SK-N-SH (cell line): ENCODE measurements around the gene SCARB2. TPM values are rescaled to one million over a fixed set of nuclear protein-coding genes. Genes with fewer than 3 reads are reported as not detected.

Experiments
- CTCF ChIA-PET: fragments of 300-600, 350-600 bp; formaldehyde crosslinking; extraction: SDS; loops from one replicate; lab custom pipeline; 2021; lab: Yijun Ruan, JAX
- POLR2A ChIA-PET: fragments of 350-600 bp; sonication (Branson Sonifier 250); formaldehyde crosslinking; extraction: SDS; loops from one replicate; lab custom pipeline; 2020; ENCODE audit warnings: antibody characterized with exemption, inconsistent platforms; lab: Yijun Ruan, JAX
- DNase-seq: peaks from one replicate; pipeline ENCODE4 v3.0.0; 2012
- H2AFZ ChIP-seq: fragments of 200-600 bp; sonication (generic); 2 replicates; pipeline ENCODE4 v1.8.1; 2016; ENCODE audit warnings: antibody characterized with exemption, mild to moderate bottlenecking, low read depth
- H3F3A ChIP-seq: fragments of 200-600 bp; sonication (generic); replicated peaks from 2 replicates; pipeline ENCODE3; 2016; ENCODE audit warnings: antibody characterized with exemption, mild to moderate bottlenecking; ENCODE audit not compliant: insufficient read depth
- H3K27ac ChIP-seq, 2 experiments: fragments of 200-500 bp in 1 of 2; fragments of 200-600 bp in 1 of 2; sonication (Bioruptor generic) in 1 of 2; sonication (generic), shearing (Covaris generic) in 1 of 2; 2 replicates each; pipeline versions ENCODE4 v1.5.1 to v1.6.1; 2014 to 2016; ENCODE audit warnings: low read depth in 2 of 2, inconsistent platforms in 1 of 2, low read length in 1 of 2, mild to moderate bottlenecking in 1 of 2, mixed read lengths in 1 of 2
- H3K27me3 ChIP-seq: fragments of 200-600 bp; sonication (generic), shearing (Covaris generic); 2 replicates; pipeline ENCODE4 v1.6.1; 2016; ENCODE audit warnings: mixed run types; ENCODE audit not compliant: insufficient read depth
- H3K36me3 ChIP-seq, 2 experiments: fragments of 200-500 bp in 1 of 2; fragments of 200-600 bp in 1 of 2; sonication (Bioruptor generic) in 1 of 2; sonication (generic) in 1 of 2; replicated peaks in 1 of 2; 2 replicates each; pipeline versions ENCODE3 to v1.5.1; 2014 to 2016; ENCODE audit warnings: low read length in 1 of 2, mild to moderate bottlenecking in 1 of 2; ENCODE audit not compliant: insufficient read depth in 2 of 2, control insufficient read depth in 1 of 2
- H3K4me1 ChIP-seq, 2 experiments: fragments of 200-500 bp in 1 of 2; fragments of 200-600 bp in 1 of 2; sonication (Bioruptor generic) in 1 of 2; sonication (generic), shearing (Covaris generic) in 1 of 2; 2 replicates each; pipeline versions ENCODE4 v1.5.1 to v1.6.1; 2014 to 2016; ENCODE audit warnings: low read depth in 1 of 2, low read length in 1 of 2, mixed run types in 1 of 2; ENCODE audit not compliant: insufficient read depth in 2 of 2, control insufficient read depth in 1 of 2
- H3K4me2 ChIP-seq: fragments of 200-600 bp; sonication (generic), shearing (Covaris generic); 2 replicates; pipeline ENCODE4 v1.6.1; 2017; ENCODE audit warnings: mixed run types
- H3K4me3 ChIP-seq, 2 experiments: fragments of 200-500 bp in 1 of 2; fragments of 200-600 bp in 1 of 2; sonication (Bioruptor generic) in 1 of 2; sonication (generic), shearing (Covaris generic) in 1 of 2; 2 replicates each; pipeline versions ENCODE4 v1.5.1 to v1.8.1; 2014 to 2016; ENCODE audit warnings: low read depth in 2 of 2, inconsistent platforms in 1 of 2, low read length in 1 of 2, mild to moderate bottlenecking in 1 of 2, mixed read lengths in 1 of 2, moderate library complexity in 1 of 2
- H3K79me2 ChIP-seq: fragments of 200-600 bp; sonication (generic); 2 replicates; pipeline ENCODE4 v1.8.1; 2017; ENCODE audit warnings: mild to moderate bottlenecking; ENCODE audit not compliant: insufficient read depth
- H3K9ac ChIP-seq: fragments of 200-600 bp; sonication (generic); 2 replicates; pipeline ENCODE4 v1.6.1; 2017; ENCODE audit warnings: mixed run types
- H3K9me2 ChIP-seq: fragments of 200-600 bp; sonication (generic); 2 replicates; pipeline ENCODE4 v1.6.1; 2017; ENCODE audit warnings: mixed run types
- H3K9me3 ChIP-seq: fragments of 200-600 bp; sonication (generic); 2 replicates; pipeline ENCODE4 v1.6.1; 2017; ENCODE audit warnings: mixed run types, mild to moderate bottlenecking, moderate library complexity
- H4K20me1 ChIP-seq: fragments of 200-600 bp; sonication (generic); 2 replicates; pipeline ENCODE4 v1.6.1; 2017; ENCODE audit warnings: mild to moderate bottlenecking, mixed run types; ENCODE audit not compliant: insufficient read depth
- CTCF ChIP-seq: fragments of 200-600 bp; sonication (generic); IDR thresholded peaks from 2 replicates; pipeline ENCODE4 v1.6.1; 2017; ENCODE audit warnings: antibody characterized with exemption, mild to moderate bottlenecking, moderate library complexity
- ELF1 ChIP-seq: IDR thresholded peaks from 2 replicates; pipeline ENCODE4 v1.4.0; 2012
- EP300 ChIP-seq, 2 experiments: IDR thresholded peaks; 2 replicates each; pipeline versions ENCODE4 v1.4.0 to v1.6.1; 2012; ENCODE audit warnings: borderline replicate concordance in 1 of 2, low read depth in 1 of 2, low read length in 1 of 2
- FOSL2 ChIP-seq: IDR thresholded peaks from 2 replicates; pipeline ENCODE4 v1.4.0; 2012; ENCODE audit warnings: low read depth, mild to moderate bottlenecking, moderate library complexity, borderline replicate concordance
- FOXJ3 ChIP-seq: sonication (generic); formaldehyde crosslinking; IDR thresholded peaks from 2 replicates; pipeline ENCODE4 v1.5.1; 2020; ENCODE audit warnings: mild to moderate bottlenecking, missing genetic modification reagents
- FOXM1 ChIP-seq: IDR thresholded peaks from 2 replicates; pipeline ENCODE4 v1.4.0; 2012; ENCODE audit warnings: low read depth, mild to moderate bottlenecking
- IRF3 ChIP-seq: fragments of 150-350 bp; IDR thresholded peaks from 2 replicates; pipeline ENCODE4 v1.6.1; 2016; ENCODE audit warnings: mild to moderate bottlenecking, low read depth, low read length
- MAX ChIP-seq: IDR thresholded peaks from 2 replicates; pipeline ENCODE4 v1.4.0; 2012; ENCODE audit warnings: low read depth
- MEF2A ChIP-seq: IDR thresholded peaks from 2 replicates; pipeline ENCODE4 v1.4.0; 2012; ENCODE audit warnings: low read depth, borderline replicate concordance
- MXI1 ChIP-seq: IDR thresholded peaks from 2 replicates; pipeline ENCODE4 v1.6.1; 2012; ENCODE audit warnings: mild to moderate bottlenecking, low read depth, low read length, improper control_type of control experiment
- NRF1 ChIP-seq: IDR thresholded peaks from 2 replicates; pipeline ENCODE4 v1.6.1; 2012; ENCODE audit warnings: low read depth, mild to moderate bottlenecking, low read length
- RAD21 ChIP-seq: IDR thresholded peaks from 2 replicates; pipeline ENCODE4 v1.6.1; 2012; ENCODE audit warnings: mild to moderate bottlenecking, low read length
- RCOR1 ChIP-seq: fragments of 150-350 bp; IDR thresholded peaks from 2 replicates; pipeline ENCODE4 v1.6.1; 2017; ENCODE audit warnings: antibody characterized with exemption, low read length
- RXRA ChIP-seq: IDR thresholded peaks from 2 replicates; pipeline ENCODE4 v1.4.0; 2012; ENCODE audit warnings: low read depth, mild to moderate bottlenecking, borderline replicate concordance
- SIN3A ChIP-seq: IDR thresholded peaks from 2 replicates; pipeline ENCODE4 v1.6.1; 2012; ENCODE audit warnings: low read depth, mild to moderate bottlenecking, low read length, moderate library complexity, borderline replicate concordance
- TEAD4 ChIP-seq: IDR thresholded peaks from 2 replicates; pipeline ENCODE4 v1.4.0; 2012; ENCODE audit warnings: mild to moderate bottlenecking, borderline replicate concordance; ENCODE audit not compliant: insufficient read depth
- USF2 ChIP-seq: fragments of 150-350 bp; IDR thresholded peaks from 2 replicates; pipeline ENCODE4 v1.6.1; 2017; ENCODE audit warnings: antibody characterized with exemption, low read length, low read depth, borderline replicate concordance
- YY1 ChIP-seq: IDR thresholded peaks from 2 replicates; pipeline ENCODE4 v1.4.0; 2012; ENCODE audit warnings: low read depth, mild to moderate bottlenecking
- polyA plus RNA-seq, 3 experiments: library from polyadenylated mRNA; depleted of rRNA; stranded (reverse); fragments of >200 nt; gene quantifications; 2 replicates each; pipeline ENCODE4 v1.2.3, GENCODE V29; 2012
- TF ChIP-seq, protein P1 (sequence below): IDR thresholded peaks from 2 replicates; pipeline ENCODE4 v1.6.1; 2012; ENCODE audit warnings: mild to moderate bottlenecking, low read depth, low read length, moderate library complexity

Gene SCARB2
- polyA plus RNA-seq, 1 of the 3 experiments (the other 2 are of a cell fraction), result 82.6 TPM

- Histone ChIP-seq H3K9me2 (no peaks in the 10 kb centered on the region), H3K27ac (no peak overlapping the region), H3K4me1 (peaks cover 0 to 4% of the 10 kb centered on the region in 2 experiments; a peak in 1 of 4 replicates), H4K20me1 (no peaks in the 10 kb centered on the region), H3F3A (no peaks in the 10 kb centered on the region), H3K4me3 (no peak overlapping the region), H3K9ac (no peak overlapping the region), H3K27me3 (peaks cover under 1% of the 10 kb centered on the region; the same call in 1 of the 2 replicates), H2AFZ (no peak overlapping the region), H3K4me2 (no peak overlapping the region), H3K36me3 (no peaks in the 10 kb centered on the region), H3K9me3 (no peaks in the 10 kb centered on the region), H3K79me2 (no peaks in the 10 kb centered on the region)
- DNase-seq, result no peak
- ChIA-PET POLR2A (no interaction called here), CTCF (interaction anchor here (0.8 to 1.0 kb wide), 2 partner anchors 13 to 67 kb away, joined by 3 read pairs; no protein-coding TSS in a partner anchor)
- TF ChIP-seq SIN3A (no peak), FOXM1 (no peak), RXRA (no peak), RAD21 (no peak), YY1 (no peak), IRF3 (no peak), FOXJ3 (CRISPR knock-in tag) (no peak), RCOR1 (no peak), MXI1 (no peak), EP300 (IDR thresholded peaks at IDR 0.05; ENCODE audit: borderline replicate concordance in 1 of 2, low read depth in 1 of 2, low read length in 1 of 2) (no peak), NRF1 (no peak), MAX (no peak), MEF2A (no peak), FOSL2 (no peak), CTCF (no peak), TEAD4 (no peak), USF2 (no peak), ELF1 (no peak)
- TF ChIP-seq, protein P1, sequence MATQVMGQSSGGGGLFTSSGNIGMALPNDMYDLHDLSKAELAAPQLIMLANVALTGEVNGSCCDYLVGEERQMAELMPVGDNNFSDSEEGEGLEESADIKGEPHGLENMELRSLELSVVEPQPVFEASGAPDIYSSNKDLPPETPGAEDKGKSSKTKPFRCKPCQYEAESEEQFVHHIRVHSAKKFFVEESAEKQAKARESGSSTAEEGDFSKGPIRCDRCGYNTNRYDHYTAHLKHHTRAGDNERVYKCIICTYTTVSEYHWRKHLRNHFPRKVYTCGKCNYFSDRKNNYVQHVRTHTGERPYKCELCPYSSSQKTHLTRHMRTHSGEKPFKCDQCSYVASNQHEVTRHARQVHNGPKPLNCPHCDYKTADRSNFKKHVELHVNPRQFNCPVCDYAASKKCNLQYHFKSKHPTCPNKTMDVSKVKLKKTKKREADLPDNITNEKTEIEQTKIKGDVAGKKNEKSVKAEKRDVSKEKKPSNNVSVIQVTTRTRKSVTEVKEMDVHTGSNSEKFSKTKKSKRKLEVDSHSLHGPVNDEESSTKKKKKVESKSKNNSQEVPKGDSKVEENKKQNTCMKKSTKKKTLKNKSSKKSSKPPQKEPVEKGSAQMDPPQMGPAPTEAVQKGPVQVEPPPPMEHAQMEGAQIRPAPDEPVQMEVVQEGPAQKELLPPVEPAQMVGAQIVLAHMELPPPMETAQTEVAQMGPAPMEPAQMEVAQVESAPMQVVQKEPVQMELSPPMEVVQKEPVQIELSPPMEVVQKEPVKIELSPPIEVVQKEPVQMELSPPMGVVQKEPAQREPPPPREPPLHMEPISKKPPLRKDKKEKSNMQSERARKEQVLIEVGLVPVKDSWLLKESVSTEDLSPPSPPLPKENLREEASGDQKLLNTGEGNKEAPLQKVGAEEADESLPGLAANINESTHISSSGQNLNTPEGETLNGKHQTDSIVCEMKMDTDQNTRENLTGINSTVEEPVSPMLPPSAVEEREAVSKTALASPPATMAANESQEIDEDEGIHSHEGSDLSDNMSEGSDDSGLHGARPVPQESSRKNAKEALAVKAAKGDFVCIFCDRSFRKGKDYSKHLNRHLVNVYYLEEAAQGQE, result no peak
Observed at GRCh38 chr4:76246852-76247251, 33.2 kb upstream of the SCARB2 start.
